Muscle of arm (tissue), 12 donors: Measurements from ENCODE around the gene RASSF4. TPM values are rescaled to one million over a fixed set of nuclear protein-coding genes. Genes with fewer than 3 reads are reported as not detected.

Experiments used
- DNase-seq: peaks from one replicate; pipeline ENCODE4 v3.0.0-alpha.2; 2013
- polyA plus RNA-seq, 12 donors: library from polyadenylated mRNA; unstranded; fragments of 120-200 nt; gene quantifications; one replicate each; pipeline ENCODE4 v1.2.1, GENCODE V29; 2013; ENCODE audit not compliant: insufficient read length in 12 of 12

Gene RASSF4
- polyA plus RNA-seq, 12 donors: 47.9 to 120 (median 68.5) TPM; not detected in 1

DNA sequence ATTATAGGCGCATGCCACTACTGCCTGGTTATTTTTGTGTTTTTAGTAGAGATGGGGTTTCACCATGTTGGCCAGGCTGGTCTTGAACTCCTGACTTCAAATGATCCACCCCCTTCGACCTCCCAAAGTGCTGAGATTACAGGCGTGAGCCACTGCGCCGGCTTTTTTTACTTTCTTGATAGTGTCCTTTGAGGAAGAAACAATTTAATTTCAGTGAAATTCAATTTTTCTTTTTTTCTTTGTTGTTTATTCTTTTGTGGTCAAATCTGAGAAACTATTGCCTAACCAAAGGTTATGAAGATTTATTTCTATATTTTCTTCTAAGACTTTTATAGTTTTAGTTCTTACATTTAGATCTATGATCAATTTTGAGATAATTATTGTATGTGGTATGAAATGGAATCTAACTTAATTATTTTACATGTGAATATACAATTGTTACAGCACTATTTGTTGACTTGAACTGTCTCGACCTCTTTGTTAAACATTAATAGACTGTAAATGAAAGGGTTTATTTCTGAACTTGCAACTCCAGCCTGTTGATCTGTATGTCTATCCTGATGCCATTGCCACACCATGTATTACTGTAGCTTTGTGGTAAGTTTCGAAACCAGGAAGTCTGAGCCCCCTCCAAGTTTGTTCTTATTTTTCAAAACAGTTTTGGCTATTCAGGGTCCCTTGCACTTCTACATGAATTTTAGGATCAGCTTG, 19.8 kb upstream of the RASSF4 start:
- DNase-seq: no peak

DNA sequence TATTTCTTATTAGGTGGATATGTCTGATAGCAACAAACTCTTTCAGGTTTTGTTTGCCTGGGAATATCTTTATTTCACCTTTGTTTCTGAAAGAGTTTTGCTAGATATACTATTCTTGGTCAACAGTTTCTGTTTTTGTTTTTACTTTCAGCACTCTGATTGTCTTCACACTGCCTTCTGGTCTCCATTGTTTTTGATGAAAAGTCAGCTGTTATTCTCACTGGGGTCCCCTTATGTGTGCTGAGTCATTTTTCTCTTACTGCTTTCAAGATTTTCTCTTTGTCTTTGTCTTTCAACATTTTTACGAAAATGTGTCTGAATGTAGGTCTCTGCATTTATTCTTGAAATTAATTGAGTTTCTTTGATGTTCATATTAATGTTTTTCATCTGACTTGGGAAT, 15.2 kb upstream of the RASSF4 start:
- no peak for DNase-seq

DNA sequence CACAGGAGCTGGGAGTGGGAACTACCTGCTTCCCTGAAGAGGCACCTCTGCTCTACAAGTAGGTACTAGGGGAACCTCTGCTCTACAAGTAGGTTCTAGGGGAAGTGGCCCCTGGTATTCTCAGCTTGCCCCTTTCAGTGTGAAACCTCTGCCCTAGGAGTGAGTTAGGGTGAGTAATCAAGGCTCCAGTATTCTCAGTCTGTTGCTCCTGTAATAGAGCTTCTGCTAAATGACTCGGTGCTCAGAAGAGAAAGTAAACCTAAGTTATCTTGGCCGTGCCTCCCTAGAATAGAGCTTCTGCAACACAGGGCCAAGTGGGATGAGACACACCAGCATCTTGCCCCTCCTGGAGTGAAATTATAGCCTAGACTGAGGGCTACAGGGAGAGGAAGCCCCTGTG, 13.4 kb upstream of the RASSF4 start:
- DNase-seq: no peak

DNA sequence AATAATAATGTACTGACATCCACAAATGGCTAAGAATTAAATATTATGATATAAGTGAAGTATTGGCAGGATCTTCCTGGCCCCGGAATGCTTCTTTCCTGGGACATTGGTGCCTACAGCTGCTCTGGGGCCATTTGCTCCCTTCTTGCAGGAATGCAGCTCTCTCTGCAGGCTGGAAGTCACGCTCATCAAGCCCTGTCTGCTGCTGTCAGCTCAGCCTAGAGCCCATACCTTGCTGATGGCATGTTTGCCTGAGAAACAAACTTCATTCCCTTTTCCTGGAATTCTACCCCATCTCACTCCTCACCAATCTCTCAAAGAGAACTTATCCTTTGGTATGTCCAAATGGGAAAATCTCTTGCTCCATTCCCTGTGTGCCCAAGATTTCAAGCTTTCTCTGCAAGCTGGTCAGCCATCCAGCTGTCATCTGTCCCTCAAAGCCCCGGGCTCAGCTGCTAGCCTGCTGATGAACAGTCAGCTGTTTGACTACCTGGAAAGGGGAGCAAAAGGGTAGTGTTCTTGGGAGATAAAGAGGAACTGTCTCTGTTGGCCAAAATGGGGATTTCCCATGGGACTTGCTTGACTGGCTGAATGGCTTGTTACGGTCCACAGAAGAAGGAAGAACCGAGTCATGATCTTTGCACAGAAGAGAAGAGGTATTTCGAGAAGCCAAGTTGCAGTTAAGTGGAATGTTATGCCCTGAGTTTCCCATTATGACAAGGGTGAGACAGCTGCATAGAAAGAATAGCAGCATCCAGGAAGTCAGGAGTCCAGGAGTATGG, 12.0 kb upstream of the RASSF4 start:
- no peak for DNase-seq

DNA sequence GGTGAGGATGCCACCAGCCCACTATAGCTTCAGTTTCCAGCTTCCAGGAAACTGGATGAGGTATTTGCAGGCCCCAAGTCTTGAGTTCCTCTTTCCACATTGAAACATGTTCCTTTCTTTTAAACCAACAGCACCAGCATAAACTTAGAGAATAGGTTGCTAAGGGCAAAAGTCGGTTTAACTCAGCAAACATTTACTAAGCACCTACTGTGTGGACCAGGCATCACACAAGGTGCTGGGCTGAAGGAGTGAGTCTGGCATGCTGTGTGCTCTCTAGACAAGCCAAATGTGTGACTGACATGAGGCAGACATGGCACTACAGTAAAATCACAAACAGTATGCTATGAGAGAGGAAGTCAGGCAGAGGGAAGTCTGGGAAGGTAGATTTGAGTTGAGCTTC, 11.0 kb upstream of the RASSF4 start:
- no peak for DNase-seq

DNA sequence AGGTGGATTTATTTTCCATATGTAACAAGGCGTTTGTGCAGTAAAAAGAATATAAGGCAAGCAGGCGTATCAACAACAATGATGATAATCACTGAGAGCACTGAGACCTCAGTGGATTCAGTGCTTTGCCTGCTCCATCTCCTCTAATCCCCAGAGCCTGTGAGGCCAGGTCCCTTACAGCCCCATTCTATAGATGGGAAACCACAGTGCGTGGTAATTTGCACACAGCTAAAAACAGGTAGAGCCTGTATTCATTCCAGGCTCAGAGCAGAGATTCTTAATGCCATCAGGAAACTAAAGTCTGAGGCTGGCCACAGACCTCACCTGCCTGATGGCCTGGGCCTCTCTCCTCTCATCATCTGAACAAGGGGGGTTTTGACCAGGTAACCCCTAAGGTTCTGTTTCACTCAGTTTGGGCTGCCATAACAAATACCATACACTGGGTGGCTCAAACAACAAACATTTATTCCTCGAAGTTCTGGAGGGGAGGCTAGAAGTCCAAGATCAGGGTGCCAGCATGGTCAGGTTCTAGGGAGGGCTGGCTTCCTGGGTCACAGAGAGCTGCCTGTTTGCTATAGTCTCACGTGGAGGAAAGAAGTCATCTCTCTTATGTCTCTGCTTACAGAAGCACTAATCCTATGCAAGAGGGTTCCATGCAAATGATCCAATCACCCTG, 10.3 kb upstream of the RASSF4 start:
- no peak for DNase-seq

DNA sequence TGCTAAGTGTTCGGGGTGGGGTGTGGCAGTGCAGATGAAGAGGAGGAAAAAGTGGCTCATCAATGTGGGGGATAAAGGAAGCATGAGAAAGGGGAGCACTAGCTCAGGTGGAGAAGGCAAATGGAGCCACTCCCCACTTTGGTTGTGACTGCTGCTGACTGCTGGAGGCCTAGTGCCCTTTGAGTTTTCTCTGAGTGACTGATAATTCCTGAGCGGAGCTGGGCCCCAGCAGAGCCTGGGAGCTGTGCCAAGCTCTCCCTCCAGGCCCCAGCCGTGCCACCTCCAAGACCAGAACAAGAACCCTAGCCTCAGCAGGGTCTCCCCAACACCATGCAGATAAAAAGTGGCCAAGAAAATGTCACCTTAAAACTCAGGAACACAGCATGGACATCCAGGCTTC, 9.7 kb upstream of the RASSF4 start:
- no peak for DNase-seq

DNA sequence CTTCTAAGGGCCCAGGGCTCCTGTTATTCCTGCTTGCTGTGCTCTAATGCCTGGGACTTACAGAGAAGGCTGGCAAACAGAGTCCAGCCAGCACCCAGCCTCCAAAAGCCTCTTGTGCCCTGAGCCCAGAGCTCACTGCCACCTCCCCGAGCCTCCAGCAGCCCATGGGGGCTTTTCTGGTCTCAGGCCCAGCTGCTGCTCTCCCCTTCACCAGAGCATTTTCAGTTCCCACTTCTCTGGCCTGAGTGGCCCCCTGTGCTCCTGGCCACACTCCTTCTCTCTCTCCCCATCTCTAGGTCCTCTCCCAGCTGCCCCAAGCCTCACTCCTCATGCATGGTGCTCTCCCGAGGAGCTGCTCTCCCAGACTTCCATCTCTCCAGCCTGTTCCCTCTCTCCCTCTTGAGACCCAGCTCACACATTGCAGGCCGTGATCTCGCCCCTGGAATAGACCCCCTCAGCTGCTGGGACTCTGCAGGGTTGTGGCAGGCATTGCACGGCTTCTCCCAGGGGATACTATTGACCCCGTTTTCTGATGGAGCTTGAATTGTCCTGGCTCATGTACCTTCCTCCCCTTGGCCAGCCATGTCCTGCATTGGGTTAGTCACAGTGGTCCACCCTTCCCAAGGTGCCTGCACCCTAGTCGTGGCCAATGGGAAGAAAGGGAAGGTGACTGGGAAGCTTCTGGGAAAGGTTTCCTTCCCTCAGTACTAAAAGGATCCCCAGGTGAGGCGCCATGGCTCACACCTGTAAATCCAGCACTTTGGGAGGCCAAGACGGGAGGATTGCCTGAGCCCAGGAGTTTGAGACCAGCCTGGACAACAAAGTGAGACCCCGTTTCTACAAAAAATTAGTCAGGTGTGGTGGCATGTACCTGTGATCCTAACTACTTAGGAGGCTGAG, 9.0 kb upstream of the RASSF4 start:
- DNase-seq: no peak

DNA sequence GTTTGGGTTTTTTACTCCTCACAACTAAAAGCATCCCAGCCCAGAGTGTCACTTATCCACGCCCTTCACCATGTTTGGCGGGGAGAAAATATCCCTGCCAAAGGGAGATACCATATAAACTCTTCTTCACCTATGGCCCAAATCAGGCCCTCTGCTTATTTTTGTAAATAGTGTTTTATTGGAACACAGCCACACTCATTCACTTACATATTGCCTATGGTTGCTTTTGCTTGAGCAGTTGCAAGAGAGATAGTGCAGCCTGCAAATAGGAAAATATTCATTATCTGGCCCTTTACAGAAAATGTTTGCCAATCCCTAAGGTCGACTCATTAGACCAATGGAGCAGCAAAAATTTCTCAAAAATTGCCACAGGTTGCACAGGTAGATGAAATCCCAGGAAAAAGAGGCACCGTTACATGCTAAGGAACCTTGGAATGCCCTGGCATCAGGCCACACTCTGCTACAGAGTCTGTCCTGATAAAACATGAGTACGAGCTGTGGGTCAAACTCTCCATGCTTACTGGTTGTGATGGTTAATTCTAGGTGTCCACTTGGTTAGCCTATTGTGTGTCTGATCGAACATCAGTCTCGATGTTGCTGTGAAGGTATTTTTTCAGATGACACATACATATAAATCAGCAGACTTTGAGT, 7.9 kb upstream of the RASSF4 start:
- DNase-seq: no peak

DNA sequence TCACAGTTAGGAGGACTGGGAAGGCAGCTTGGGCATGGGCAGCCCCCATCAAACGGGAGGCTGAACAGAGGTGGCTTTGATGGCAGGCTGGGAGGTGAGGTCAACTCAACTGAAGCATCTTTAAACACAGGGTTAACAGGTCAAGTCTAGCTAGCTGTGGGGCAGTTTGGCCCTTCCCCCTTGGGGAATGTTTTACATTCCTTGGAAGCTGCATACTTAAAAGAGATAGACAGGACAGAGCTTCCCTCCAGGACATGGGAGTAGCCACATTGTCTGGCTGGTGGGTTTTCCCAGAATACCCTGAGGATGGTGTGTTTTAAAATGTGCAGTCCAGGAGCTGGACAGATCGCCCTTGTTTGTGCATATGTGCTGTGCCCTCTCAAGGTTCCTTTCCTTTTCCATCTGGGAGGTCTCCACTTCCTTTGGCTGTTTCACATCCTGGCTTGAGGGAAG, 6.8 kb upstream of the RASSF4 start:
- no peak for DNase-seq

DNA sequence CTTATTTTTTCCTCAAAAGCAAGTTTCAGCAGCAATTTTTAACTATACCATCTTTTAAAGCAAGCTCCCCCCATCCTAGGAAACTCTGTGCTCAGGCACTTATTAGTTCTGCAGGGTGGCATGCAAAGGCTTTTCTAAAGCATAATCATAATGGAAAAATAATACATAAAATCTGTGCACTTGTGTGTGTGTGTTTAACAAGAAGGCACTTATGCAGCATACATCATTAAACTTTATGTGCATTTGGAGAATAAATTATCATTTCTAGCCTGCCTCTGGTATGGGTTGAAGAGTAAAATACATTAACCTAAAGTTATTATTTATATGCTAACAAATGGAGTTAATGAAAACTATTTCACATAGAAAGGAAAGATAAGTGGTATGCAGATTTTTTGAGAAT, 5.6 kb upstream of the RASSF4 start:
- DNase-seq: no peak

DNA sequence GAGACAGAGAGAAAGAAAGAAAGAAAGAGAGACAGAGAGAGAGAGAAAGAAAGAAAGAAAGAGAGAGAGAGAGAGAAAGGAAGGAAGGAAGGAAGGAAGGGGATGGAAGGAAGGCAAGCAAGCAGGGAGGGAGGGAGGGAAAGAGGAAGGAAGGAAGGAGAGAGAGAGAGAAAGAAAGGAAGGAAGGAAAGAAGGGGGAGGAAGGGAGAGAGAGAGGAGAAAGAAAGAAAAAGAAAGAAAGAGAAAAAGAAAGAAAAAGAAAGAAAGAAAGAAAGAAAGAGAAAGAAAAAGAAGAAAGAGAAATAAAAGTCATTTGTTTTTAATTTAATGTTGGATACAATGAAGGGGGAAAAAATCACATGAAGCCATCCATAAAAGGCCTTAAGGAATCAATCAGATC, 4.6 kb upstream of the RASSF4 start:
- DNase-seq: no peak

DNA sequence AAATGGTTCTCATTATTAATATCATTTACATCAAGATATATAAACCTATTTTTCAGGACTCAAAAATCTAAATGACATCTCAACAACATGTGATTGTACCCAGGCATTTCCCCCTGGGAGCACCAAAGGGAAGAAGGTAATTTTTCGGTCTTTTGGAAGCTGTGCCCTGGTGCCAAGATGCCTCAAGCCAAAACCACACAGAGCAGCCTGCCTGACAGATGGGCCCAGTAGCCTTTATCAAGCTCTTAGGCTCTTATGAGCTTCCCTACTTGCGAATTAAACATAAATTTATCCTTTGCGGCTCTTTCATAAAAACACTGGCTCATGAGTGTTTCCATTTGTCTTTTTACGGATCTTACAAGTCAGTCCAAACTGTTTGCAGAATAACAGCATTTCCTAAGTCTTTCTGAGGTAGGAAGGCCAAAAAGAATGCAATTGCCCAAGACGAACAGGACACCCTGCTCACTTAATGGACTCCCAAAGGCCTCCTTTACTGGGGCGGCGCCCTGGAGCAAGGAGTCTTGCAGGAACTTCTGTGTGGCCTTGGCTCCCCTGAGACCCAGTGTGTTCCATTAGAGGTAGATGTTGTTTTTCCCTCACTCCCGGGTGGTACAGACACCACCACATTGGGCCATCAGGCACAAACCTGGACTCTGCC, 4.1 kb upstream of the RASSF4 start:
- no peak for DNase-seq

DNA sequence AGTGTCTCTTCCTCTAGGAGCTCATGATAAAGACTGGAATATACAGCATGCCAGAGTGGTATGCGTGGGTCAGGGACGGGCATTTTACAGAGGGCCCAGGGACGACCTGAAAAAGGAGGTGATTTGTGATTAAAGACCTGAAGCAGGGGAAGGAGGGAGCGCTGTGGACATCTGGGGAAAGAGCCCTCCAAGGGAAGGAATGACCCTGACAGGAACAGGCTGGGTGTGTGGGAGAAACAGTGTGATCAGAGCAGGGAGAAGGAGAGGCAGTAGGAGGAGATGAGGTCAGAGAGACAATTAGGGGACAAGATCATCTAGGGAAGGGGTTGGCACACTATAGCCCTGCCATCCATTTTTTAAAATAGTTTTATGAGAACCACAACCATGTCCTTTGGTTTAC, 3.4 kb upstream of the RASSF4 start:
- DNase-seq: no peak

DNA sequence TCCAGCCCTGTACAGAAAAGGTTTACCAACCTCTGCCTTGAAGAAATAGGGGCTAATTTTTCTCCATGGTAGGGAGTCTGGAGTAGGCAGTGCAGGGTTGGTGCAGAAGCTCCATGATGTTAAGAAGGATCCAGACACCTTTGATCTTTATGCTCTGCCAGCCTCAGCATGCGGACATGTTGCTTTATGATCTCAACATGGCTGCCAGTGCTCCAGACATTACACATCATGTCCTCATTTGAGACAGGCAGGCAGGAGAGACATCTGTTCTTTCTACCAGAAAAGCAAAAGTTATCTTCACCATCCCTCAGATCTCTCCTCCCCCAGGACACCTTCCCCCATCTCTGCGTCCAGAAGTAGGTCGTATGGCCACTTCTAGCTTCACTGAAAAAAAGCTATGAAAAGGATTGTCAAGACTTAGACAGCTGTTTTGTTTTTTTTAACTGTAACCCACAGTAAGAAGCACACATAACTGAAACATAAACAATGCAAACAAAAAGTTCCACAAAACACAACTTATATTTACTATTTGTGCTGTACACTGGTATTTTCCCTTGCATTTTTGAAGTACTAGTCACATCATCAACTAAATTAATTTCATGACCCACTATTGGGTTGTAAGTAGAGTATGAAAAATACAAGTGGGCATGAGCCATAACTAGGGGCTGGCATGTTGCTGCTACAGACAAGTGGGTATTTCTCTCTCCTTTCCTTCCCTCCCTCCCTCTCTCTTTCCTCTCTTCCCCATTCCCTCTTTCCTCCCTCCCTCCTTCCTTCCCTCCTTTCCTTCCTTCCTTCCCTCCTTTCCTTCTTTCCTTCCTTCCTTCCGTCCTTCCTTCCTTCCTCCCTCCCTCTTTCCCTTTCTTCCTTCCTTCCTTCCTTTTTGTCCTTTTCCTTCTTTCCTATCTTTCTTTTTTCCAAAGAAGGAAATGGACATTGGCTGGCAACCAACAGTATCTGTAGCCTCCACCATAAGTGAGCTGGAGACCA, 2.6 kb upstream of the RASSF4 start:
- DNase-seq: no peak

DNA sequence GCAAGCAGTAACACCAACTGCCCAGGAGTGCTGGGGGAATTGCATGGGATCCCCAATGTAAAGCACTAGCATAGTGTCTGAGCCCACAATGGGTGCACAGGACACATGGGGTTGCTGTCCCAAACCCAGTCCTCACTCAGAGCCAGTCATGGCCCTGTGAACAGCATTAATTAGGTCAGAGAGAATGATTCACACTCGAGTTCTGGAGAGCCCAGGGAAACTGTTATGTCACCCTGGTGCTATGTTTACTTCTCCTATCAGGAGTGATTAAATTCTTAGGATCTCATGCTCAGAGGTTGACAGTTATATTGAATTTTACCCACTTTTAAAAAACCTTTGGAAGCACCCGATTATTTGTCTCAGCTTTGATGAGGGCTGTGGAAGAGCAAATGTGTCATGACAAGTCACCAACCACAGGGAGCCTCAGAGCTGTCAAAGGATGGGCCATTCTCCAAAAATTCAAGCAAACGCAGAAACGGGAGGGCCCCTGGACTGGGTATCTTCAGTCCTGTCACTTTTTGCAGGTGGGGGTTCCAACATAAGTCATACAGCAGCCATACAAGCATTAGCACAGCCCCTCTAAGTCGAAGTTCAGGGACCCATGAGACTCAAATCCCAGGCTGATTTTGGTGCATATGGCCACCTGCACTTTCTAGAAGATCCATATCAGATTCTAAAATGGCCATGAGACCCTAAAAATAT, 1.3 kb upstream of the RASSF4 start:
- no peak for DNase-seq

DNA sequence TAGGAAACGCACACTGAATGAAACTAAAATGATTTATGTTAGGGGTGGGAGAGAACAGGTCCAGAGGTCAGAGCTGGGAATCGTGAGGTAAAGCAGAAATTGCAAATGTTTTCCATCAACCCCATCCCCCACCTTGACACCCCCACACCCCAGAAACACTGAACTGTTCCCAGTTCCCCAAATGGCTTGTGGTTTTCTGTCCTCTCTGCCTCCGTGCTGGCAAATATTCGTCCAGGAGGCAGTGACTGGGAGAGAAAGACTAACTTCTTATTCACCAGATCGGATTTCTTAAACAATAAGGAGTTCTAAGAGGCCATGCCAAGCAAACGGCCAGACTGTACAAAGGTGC, 730 bp upstream of the RASSF4 start:
- DNase-seq: no peak

DNA sequence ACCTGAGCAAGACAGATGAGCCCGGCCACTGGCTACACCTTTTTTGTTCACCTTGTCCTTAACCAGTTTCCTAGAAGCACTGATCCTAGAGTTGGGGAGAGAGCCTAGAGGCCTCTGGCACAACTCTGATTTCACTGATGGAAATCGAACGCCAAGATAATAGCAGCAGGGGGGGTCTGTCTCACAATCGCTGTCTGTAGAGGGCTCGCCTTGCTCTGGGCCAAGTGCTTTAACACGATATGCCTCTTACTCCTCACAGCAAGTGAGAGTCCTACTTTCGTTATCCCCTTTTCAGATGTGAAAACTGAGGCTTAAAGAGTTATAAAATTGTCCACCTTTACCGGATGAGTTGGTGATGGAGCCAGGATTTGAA, 472 bp downstream of the RASSF4 start:
- DNase-seq: no peak
